ENCODE data around the gene PAK3. TPM values are rescaled to one million over a fixed set of nuclear protein-coding genes. Genes with fewer than 3 reads are reported as not detected.

The PAK3 gene
- total and polyA plus RNA-seq, 2 experiments from 2014 or later = not detected

GRCh38 chrX:111083081-111083480 is 12.9 kb upstream of the PAK3 start:
- DNase-seq = no peak
- Histone ChIP-seq H3K9ac (no peak overlapping the region), H3K4me1 (ENCODE audit: insufficient read depth) (no peaks in the 10 kb centered on the region), H3K27me3 (replicated peaks; ENCODE audit: insufficient read depth) (no peaks in the 10 kb centered on the region), H3K4me3 (no peak overlapping the region), H3K9me3 (ENCODE audit: low read depth) (no peaks in the 10 kb centered on the region), H3K36me3 (ENCODE audit: low read depth) (no peaks in the 10 kb centered on the region), H3F3A (ENCODE audit: insufficient read depth) (no peaks in the 10 kb centered on the region), H4K20me1 (ENCODE audit: insufficient read depth) (no peaks in the 10 kb centered on the region), H3K4me2 (ENCODE audit: unreplicated experiment) (no peak overlapping the region), H3K9me2 (ENCODE audit: insufficient read depth) (no peaks in the 10 kb centered on the region), H3K79me2 (ENCODE audit: insufficient read depth) (no peaks in the 10 kb centered on the region), H2AFZ (no peak overlapping the region), H3K27ac (no peak overlapping the region)
- 42 to 45% methylated on average over 1 of the region's 1 CpG for WGBS, 2 experiments (ENCODE audit: low coverage in 1 of 2, low lambda C conversion rate in 2 of 2, missing lambda C conversion rate in 2 of 2)
- in situ Hi-C loops (cut with MboI) = loop anchor here (25.0 kb wide), 1 partner anchor 621 kb away; no protein-coding TSS in a partner anchor
- TF ChIP-seq EZH2phosphoT487 (IDR thresholded peaks at IDR 0.05; ENCODE audit: insufficient read depth, low read depth) (no peak), EZH2 (IDR thresholded peaks at IDR 0.05; ENCODE audit: insufficient read depth, poor library complexity, severe bottlenecking) (no peak)

DNA sequence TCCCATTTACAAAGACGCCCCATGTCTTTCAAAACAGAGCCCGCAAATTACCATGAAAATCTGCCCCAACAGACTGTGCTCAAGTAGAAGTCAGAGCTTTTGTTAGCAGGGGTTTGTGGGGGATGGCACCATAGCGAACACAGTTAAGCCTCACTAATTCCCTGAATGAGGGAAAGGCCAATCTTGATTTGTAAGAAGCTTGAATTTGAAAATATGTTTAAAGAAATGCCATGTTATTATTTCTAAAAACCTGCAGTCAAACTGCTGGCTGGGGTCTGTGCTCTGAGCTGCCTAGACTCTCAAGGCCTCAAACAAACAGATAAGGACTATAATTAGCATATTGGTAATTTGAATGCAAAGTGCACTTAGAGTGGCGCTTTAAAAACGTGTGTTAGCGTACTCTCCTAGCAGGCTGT is 9.4 kb upstream of the PAK3 start:
- no peaks in the 10 kb centered on the region for H3K36me3 ChIP-seq (ENCODE audit: low read depth)
- H3K4me2 ChIP-seq (ENCODE audit: unreplicated experiment) = no peak overlapping the region
- TF ChIP-seq EZH2 (IDR thresholded peaks at IDR 0.05; ENCODE audit: insufficient read depth, poor library complexity, severe bottlenecking) (no peak), EZH2phosphoT487 (IDR thresholded peaks at IDR 0.05; ENCODE audit: insufficient read depth, low read depth) (no peak)
- H3K4me3 ChIP-seq = no peak overlapping the region
- H3F3A ChIP-seq (ENCODE audit: insufficient read depth) = no peaks in the 10 kb centered on the region
- H3K9me2 ChIP-seq (ENCODE audit: insufficient read depth) = no peaks in the 10 kb centered on the region
- 51 to 54% methylated on average over 6 of the region's 6 CpGs for WGBS, 2 experiments (ENCODE audit: low coverage in 1 of 2, low lambda C conversion rate in 2 of 2, missing lambda C conversion rate in 2 of 2)
- no peak for DNase-seq
- H2AFZ ChIP-seq = no peak overlapping the region
- H3K9ac ChIP-seq = no peak overlapping the region
- H3K9me3 ChIP-seq (ENCODE audit: low read depth) = no peaks in the 10 kb centered on the region
- no peaks in the 10 kb centered on the region for H3K27me3 ChIP-seq (replicated peaks; ENCODE audit: insufficient read depth)
- in situ Hi-C loops (cut with MboI) = loop anchor here (25.0 kb wide), 1 partner anchor 624 kb away; no protein-coding TSS in a partner anchor
- no peak overlapping the region for H3K27ac ChIP-seq
- H3K79me2 ChIP-seq (ENCODE audit: insufficient read depth) = no peaks in the 10 kb centered on the region
- H3K4me1 ChIP-seq (ENCODE audit: insufficient read depth) = no peaks in the 10 kb centered on the region
- H4K20me1 ChIP-seq (ENCODE audit: insufficient read depth) = no peaks in the 10 kb centered on the region

- in situ Hi-C loops (cut with MboI) = loop anchor here (25.0 kb wide), 1 partner anchor 626 kb away; no protein-coding TSS in a partner anchor
- H3K9me3 ChIP-seq (ENCODE audit: low read depth) = no peaks in the 10 kb centered on the region
- no peak overlapping the region for H3K4me3 ChIP-seq
- no peaks in the 10 kb centered on the region for H3K36me3 ChIP-seq (ENCODE audit: low read depth)
- no peak for DNase-seq
- TF ChIP-seq EZH2phosphoT487 (IDR thresholded peaks at IDR 0.05; ENCODE audit: insufficient read depth, low read depth) (no peak), EZH2 (IDR thresholded peaks at IDR 0.05; ENCODE audit: insufficient read depth, poor library complexity, severe bottlenecking) (no peak)
- no peak overlapping the region for H3K9ac ChIP-seq
- no peaks in the 10 kb centered on the region for H3F3A ChIP-seq (ENCODE audit: insufficient read depth)
- 41 to 51% methylated on average over 3 of the region's 3 CpGs for WGBS, 2 experiments (ENCODE audit: low coverage in 1 of 2, low lambda C conversion rate in 2 of 2, missing lambda C conversion rate in 2 of 2)
- no peaks in the 10 kb centered on the region for H3K4me1 ChIP-seq (ENCODE audit: insufficient read depth)
- H2AFZ ChIP-seq = no peak overlapping the region
- H3K9me2 ChIP-seq (ENCODE audit: insufficient read depth) = no peaks in the 10 kb centered on the region
- H3K4me2 ChIP-seq (ENCODE audit: unreplicated experiment) = no peak overlapping the region
- H3K27me3 ChIP-seq (replicated peaks; ENCODE audit: insufficient read depth) = no peaks in the 10 kb centered on the region
- H3K27ac ChIP-seq = no peak overlapping the region
- no peaks in the 10 kb centered on the region for H4K20me1 ChIP-seq (ENCODE audit: insufficient read depth)
- H3K79me2 ChIP-seq (ENCODE audit: insufficient read depth) = no peaks in the 10 kb centered on the region
These were observed 7.4 kb upstream of the PAK3 start for GRCh38 chrX:111088628-111089027.

- H3K79me2 ChIP-seq (ENCODE audit: insufficient read depth) = no peaks in the 10 kb centered on the region
- in situ Hi-C loops (cut with MboI) = loop anchor here (25.0 kb wide), 1 partner anchor 628 kb away; no protein-coding TSS in a partner anchor
- H3K9ac ChIP-seq = no peak overlapping the region
- WGBS, 2 experiments (ENCODE audit: low coverage in 1 of 2, low lambda C conversion rate in 2 of 2, missing lambda C conversion rate in 2 of 2) = 62 to 66% methylated on average over 4 of the region's 4 CpGs
- H4K20me1 ChIP-seq (ENCODE audit: insufficient read depth) = no peaks in the 10 kb centered on the region
- no peaks in the 10 kb centered on the region for H3F3A ChIP-seq (ENCODE audit: insufficient read depth)
- H3K9me3 ChIP-seq (ENCODE audit: low read depth) = no peaks in the 10 kb centered on the region
- H3K36me3 ChIP-seq (ENCODE audit: low read depth) = no peaks in the 10 kb centered on the region
- no peaks in the 10 kb centered on the region; the same call in 1 of the 2 replicates for H3K27me3 ChIP-seq (replicated peaks; ENCODE audit: insufficient read depth)
- H3K4me3 ChIP-seq = no peak overlapping the region
- no peak overlapping the region for H2AFZ ChIP-seq
- H3K9me2 ChIP-seq (ENCODE audit: insufficient read depth) = no peaks in the 10 kb centered on the region
- no peak overlapping the region for H3K27ac ChIP-seq
- no peaks in the 10 kb centered on the region for H3K4me1 ChIP-seq (ENCODE audit: insufficient read depth)
- DNase-seq = no peak
- H3K4me2 ChIP-seq (ENCODE audit: unreplicated experiment) = no peak overlapping the region
- TF ChIP-seq EZH2 (IDR thresholded peaks at IDR 0.05; ENCODE audit: insufficient read depth, poor library complexity, severe bottlenecking) (no peak), EZH2phosphoT487 (IDR thresholded peaks at IDR 0.05; ENCODE audit: insufficient read depth, low read depth) (no peak)
These were observed 5.5 kb upstream of the PAK3 start for GRCh38 chrX:111090458-111090857.
